ENCODE measurements around the gene CNIH2. TPM values are rescaled to one million over a fixed set of nuclear protein-coding genes. Genes with fewer than 3 reads are reported as not detected.
"Not testable (repeated sequence)": the region's sequence is repeated elsewhere in the genome, so short reads cannot be mapped to it uniquely, and the experiment has no call there.

Gene CNIH2
- polyA plus RNA-seq (2013, experiment 1 of 2; ENCODE audit: insufficient read length): 4.0 TPM
- 2.6 TPM for polyA plus RNA-seq (2013, experiment 2 of 2; ENCODE audit: insufficient read length)

DNA sequence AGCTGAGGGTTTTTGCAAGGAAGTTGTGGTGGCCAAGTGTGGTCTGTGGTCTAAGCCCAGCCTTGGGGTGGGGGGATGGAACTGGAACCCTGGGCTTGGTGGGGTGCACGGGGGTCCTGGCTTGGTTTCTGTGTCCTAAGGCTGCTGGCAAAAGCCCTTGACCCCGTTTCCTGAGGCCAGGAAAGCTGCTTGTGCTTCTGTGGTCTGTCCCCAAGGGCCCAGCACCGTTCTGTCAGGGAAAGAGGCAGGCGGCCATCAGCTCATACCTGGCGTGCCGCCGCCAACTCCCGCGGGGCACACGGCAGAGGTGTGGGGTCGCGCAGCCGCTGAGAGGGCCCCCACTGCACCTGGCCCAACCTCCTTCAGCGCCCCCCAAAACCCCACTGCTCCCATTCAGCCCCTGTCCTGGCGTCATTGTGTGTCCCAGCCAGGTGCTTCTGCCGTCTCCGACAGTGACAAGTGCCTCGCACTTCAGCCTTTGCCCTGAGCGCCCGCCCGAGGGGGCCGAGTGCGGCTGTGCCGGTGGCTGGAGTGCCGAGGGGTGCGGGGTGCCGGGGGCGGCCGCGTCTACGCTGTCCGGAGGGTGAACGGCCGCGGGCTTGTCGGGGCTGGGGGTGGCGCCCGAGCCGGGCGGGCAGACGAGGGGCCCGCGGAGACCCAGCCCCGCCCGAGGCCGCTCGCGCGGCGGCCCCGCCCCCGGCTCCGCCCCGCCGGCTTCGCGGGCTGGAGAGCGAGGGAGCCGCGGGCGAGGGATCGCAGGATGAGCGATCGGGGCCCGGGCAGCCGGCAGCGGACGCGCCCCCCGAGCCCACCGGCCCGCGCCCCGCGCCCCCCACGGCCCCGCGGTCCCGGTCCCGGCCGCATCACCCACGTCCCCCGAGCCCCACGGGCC, at the start of gene CNIH2:
TSS of gene CNIH2 (plus strand) at position 705 of the 892 bp plus-strand sequence. CDS start 282 bp downstream, outside the sequence.
- DNase-seq: peak; percentile 29

- no peak for DNase-seq
These were observed 49.5 kb upstream of the CNIH2 start for GRCh38 chr11:66228521-66228920.

DNA sequence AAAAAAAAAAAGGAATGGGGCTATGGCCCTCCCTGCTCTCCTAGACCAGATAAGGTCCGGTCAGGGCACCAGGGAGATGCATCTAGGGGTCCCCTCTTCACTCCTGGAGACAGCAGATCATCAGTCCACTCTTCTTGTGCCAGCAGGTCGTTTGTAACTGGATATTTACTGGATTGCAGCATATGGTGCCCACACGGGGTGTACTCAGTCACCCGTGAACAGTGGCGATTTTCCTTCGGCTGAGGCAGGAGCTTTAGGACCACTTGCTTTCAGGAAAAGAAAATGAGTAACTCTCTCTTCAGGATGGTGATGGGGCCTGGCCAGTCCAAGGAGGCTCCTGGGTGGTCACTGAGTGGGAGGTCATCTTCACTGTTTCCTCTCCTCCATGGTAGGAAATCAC, 47.8 kb upstream of the CNIH2 start:
- DNase-seq: no peak

DNA sequence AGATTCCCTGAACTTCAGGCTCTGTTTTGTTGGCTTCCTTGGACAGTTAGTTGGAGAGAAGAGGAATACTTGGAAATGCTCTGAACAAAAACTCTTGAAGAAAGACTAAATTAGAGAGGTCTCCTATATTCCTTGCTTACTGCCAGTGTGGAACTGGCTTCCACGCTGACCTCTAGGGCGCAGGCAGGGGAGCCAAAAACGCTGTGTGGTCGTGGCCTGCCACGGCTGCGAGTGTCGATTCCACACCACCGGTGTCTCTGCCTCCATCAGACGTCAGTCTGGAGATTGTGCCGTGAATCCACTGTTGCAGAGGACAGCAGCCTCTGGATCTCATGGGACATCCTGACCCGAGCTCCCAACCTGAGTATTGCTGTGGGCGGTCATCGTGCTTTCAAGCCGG, 47.0 kb upstream of the CNIH2 start:
- DNase-seq: no peak

GRCh38 chr11:66231561-66231960, 46.4 kb upstream of the CNIH2 start:
- DNase-seq: no peak

DNA sequence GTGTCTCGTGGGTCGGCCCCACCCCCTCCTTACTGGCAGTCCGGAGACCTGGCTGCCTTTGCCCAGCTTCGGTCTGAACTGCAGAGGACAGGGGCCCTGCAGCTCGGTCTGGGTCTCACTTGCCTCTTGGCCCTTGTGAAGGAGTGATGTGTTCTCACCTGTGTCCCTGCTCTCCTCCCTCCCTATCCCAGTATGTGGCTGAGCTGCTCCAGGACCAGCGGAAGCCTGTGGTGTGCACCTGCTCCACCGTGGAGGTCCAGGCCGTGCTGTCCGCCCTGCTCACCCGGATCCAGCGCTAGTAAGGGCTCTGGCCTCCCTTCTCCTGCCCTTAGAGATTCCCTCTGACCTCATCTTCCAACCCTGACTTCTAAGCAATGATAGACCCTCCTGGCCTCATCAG, 45.2 kb upstream of the CNIH2 start:
- no peak for DNase-seq

- DNase-seq: no peak
These were observed 44.7 kb upstream of the CNIH2 start for GRCh38 chr11:66233301-66233700.

DNA sequence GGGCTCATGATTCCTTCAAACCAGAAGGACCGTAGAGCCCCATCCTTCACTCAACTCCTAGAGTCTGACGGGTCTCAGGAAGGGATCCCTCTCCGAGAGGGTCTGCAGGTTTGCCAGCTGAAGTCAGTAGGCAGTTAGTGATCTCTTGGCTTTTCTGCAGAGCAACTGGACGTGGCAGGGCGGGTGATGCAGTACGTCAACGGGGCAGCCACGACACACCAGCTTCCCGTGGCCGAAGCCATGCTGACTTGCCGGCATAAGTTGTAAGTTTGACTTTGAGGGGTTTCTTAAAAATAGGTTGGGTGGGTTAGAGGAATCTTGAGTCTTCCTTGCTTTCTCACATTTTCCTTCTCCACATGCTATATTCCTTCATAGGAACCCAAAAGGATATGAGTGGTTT, 42.8 kb upstream of the CNIH2 start:
- no peak for DNase-seq

DNA sequence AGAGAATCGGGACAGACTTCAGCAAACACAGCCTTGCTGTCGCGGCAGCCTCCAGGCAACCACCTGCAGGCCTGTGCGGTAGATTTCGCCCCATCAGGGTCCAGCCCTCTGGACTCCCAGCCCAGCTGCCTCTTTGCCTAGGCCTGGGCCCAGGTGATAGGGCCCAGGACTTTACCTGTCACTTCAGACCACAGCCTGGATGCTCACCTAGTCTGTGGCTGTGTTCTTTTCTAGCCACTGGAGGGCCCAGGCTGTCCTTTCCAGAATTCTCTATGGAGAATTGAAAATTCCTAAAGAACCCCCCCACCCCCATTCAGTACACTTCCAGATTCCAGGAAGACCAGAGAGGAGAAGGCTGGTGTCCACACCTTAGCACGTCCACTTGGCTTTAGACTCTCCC, 40.1 kb upstream of the CNIH2 start:
- DNase-seq: no peak

DNA sequence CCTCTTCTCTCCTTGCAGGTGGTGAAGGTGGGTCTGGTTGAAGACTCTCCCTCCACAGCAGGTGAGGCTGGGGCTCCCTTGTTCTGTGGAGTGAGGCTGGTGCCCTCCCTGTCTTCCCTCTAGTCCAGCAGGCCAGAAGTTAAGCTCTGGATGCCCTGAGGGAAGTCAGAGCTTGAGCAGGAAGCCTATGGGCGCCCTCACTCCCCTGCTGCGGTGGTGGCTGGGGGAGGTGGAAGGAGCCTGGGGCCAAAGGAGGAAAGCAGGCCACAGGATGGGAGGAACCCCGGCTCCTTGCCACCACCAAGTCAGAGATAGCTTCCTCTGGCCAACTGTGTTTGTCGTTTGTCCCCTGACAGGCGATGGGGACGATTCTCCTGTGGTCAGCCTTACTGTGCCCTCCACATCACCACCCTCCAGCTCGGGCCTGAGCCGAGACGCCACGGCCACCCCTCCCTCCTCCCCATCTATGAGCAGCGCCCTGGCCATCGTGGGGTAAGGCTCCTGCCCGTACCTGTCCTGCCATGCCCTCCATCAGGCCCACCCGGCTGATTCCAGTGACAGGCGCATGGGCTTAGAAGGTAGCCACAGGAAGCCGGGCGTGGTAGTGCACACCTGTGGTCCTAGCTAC, 39.1 kb upstream of the CNIH2 start:
- DNase-seq: no peak

DNA sequence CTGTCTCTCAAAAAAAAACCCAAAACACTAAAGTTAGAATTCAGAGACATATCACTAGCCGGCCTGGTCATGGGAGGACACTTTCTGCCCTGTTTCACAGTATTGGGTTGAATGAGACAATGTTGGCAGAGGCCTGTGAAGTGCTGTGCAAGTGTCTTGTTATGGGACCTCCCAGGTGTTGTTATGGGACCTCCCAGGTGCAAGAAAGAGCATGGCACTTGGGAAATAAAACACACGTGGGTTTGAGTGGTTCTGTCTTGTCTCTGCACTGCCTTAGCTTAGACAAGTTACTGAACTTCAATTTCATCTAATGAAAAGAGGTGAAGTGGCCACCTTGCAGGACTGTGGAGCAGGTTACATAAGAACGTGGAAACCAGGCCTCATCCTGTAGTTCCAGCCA, 38.5 kb upstream of the CNIH2 start:
- no peak for DNase-seq

DNA sequence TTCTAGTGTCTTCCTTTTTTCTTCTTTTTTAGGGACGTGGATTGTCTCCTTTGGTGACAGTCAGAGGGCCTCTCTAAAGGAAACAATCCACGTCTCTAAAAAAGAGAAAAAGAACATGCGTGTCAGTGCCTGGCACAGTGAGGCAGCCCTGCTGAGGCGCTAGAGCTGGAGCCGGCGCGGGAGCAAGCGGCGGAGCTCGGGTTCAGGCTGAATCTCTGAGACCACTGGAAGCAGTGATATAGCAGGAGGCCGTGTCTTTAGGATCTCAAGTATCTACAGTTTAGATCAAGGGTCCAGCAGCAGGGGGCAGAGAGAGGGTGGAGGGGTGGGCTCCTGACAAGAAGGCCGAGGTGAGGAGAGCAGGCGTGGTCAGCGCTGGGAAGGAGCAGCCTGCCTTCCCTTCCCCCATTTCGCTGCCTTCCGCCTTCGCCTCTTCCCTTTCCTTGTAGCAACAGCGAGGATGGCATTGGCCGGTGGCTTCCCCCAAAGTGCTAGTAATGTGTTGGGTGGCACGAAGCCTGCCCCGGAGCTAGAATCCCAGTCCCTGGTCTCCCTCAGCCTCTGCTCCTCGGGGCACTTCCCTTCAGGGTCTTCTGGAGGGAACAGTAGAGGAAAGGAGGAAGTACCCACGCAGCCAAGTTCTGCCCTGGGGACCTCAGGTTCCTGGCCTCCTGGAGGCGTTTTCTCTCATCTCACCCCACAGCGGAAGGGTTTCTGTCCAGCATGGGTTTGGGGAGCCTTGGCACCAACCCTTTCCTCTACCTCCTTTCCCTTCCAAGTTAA, 37.8 kb upstream of the CNIH2 start:
- no peak for DNase-seq

DNA sequence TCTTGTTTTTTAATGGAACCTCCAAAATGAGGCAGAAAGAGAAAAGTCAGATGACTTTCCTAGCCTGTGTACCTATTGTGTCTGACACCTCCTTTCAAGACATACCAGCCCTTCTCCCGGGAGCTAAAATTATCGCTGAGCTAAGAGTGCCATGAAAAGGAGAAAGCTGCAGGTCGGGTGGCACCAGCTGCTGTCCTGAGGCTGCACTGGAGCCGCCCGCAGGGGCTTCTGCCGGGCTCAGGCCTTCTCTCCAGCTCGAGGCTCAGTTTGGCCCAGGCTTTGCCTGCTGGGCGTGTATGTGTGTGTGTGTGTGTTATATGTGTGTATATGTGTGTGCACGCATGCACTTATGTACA, 37.2 kb upstream of the CNIH2 start:
- DNase-seq: no peak

DNA sequence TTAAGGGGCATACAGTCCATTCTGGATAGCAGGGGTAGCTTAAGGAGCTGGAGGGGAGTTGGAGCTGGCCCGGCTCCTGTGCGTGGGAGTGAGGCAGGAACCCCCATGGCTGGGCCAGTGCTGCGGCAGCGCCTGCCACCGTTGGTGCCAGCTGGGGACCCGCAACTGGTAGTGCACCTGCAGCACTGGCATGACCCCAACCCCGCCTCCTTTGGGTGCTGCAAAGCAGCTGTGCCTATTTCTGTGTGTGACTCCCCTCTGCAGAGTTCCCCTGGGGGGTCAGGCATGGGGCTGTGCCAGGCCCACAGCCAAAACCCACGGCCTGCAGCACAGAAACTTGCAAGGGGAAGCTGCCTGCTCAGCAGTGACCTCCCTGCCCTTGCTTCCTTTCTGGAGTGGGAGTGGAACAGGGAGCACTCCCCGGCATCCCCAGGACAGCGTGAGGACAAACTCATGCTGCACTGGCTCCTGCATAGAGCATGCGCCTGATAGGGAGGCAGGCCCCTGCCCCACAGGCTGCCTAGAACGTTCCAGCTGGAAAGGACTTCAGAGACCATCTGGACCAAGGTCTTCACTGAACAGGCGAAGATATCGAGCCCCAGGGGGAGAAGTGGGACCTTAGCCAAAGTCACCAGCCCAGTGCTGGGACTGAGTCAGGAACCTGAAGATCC, 35.7 kb upstream of the CNIH2 start:
- no peak for DNase-seq

DNA sequence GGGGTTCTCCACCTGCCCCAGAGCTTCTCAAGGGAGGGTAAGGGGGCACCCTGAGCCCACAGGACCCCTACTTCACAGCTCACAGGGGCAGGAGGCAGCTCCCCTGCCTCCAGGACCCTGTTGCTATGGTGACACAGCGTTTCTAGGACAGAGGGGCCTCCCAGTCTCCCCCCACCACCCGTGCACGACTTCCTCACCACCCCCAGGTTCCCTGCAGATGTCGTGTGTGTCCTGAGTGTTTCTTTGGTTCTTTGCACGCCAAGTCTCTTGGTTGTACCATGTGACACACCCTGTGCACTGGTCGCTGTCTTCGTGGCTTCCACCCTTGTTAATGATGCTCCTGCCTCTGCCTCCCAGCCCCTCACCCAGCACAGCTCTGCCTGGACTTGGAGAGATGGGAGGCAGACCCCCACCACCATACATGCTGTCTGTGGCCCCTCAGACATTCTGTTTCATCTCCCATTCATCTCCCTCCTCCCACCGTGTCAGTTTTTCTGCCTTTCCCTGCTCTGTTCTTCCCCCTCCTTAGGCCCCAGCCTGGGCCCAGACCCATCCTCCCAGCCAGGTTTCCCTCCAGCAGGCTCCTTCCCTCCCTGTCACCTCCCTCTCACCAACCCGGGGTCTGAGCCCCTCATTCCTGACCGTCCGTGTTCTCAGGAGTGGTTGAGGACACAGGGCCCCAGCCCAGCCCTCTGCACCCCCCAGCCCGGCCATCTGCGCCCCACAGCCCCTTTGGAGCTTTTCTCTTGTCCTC, 34.0 kb upstream of the CNIH2 start:
- DNase-seq: no peak

DNA sequence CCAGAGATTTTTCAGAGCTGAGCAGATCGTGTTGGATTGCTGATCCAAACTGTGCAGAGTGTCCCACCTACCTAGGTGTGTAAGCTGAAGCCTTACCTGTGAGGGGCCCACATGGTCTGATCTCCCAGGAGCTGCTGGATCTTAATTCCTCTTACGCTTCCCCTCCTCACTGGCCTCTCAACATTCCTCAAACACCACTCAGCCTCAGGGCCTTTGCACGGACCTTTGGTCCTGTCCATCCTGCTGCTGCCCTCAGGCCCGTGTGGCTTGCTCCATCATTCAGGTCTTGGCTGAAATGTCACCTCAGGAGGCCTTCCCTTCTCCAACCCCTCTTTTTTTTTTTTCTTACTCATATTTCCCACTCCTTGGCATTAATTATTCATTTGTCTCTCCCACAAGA, 30.7 kb upstream of the CNIH2 start:
- DNase-seq: no peak

- no peak for DNase-seq
These were observed 30.2 kb upstream of the CNIH2 start for GRCh38 chr11:66247801-66248200.

DNA sequence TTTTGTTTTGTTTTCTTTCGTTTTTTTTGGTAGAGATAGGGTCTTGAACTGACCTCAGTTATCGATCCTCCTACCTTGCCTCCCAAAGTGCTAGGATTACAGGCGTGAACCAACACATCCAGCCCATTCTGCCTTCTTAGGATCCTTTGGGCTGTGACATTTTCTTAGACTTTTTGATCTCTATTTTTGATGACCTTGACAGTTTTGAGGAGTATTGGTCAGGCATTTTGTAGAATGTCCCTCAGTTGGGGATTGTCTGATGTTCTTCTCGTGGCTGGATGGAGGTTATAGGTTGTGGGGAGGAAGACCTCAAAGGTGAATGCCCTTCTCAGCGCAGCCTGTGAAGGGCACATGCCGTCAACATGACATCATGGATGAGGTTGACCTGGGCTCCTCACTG, 29.1 kb upstream of the CNIH2 start:
- DNase-seq: no peak

DNA sequence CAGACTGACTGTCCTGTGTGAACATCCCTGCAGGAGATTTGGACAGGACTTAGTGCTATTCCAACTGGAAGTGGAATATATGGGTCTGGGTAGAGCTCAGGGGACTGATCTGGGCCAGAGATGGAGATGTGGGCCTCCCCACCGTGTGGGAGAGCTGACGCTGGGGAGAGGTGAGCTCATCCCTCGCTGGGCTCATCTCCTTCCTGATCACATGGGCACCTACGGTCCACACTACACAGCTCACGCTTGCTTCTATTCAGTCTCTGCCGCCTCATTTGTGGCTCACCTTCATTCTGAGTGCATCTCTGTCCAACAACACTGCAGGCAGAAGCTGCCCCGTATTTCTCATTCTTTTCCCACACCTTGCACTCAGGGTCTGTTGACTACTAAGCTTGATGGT, 26.2 kb upstream of the CNIH2 start:
- DNase-seq: no peak

DNA sequence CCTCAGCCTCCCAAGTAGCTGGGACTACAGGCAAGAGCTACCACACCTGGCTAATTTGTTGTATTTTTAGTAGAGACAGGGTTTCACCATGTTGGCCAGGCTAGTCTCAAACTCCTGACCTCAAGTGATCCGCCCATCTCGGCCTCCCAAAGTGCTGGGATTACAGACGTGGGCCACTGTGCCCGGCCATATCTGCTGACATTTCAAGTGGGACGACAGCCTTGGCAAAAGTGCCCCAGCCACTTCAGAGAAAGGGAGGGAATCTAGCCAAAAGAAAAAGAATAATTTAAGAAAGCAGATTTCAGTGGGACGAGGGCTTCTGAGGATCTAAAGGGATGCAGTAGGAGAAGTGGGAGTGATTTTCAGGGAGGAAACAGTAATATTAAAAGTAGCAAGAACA, 24.9 kb upstream of the CNIH2 start:
- not testable (repeated sequence) for DNase-seq

GRCh38 chr11:66258473-66258893, 19.5 kb upstream of the CNIH2 start:
- no peak for DNase-seq

GRCh38 chr11:66259225-66259624, 18.8 kb upstream of the CNIH2 start:
- no peak for DNase-seq

All from fibroblast of skin of back (primary cell).